ENCODE results near the gene STK4. TPM values are rescaled to one million over a fixed set of nuclear protein-coding genes. Genes with fewer than 3 reads are reported as not detected.
A peak's percentile ranks its signal among the peaks of the same experiment; 100 is the strongest.

Gene STK4
- total RNA-seq, 1 donor, result 33.7 TPM

GRCh38 chr20:45053430-45054351 lies 87.4 kb downstream of the STK4 start:
- H3K27me3 ChIP-seq (ENCODE audit: insufficient read depth, low read length), result no peaks in the 10 kb centered on the region
- H3K4me1 ChIP-seq (ENCODE audit: insufficient read depth, low read length), result peaks cover 57% of the 10 kb centered on the region
- no peaks in the 10 kb centered on the region for H4K20me1 ChIP-seq (ENCODE audit: insufficient read depth, low read length)
- H3K79me2 ChIP-seq (ENCODE audit: insufficient read depth, low read length), result peaks cover 23% of the 10 kb centered on the region
- DNase-seq (ENCODE audit: insufficient read length, low spot score, missing footprints), result peak; percentile 70
- peak overlapping the region; percentile 78 for H3K27ac ChIP-seq (ENCODE audit: low read depth, low read length)
- H3K36me3 ChIP-seq (ENCODE audit: insufficient read depth, low read length), result peaks cover 5% of the 10 kb centered on the region
- H3K9me3 ChIP-seq (ENCODE audit: low read depth, low read length), result no peaks in the 10 kb centered on the region
- no peak for TF ChIP-seq CTCF (IDR thresholded peaks at IDR 0.05; ENCODE audit: extremely low read depth, low read depth, low read length)
- peak overlapping the region; percentile 4 for H3K4me3 ChIP-seq (ENCODE audit: insufficient read depth, low read length)
- no peak overlapping the region for H2AFZ ChIP-seq (ENCODE audit: low read length)
- H3K4me2 ChIP-seq (ENCODE audit: insufficient read depth, low read length), result peak overlapping the region; percentile 59

GRCh38 chr20:45055056-45055455 lies 88.7 kb downstream of the STK4 start:
- TF ChIP-seq CTCF (IDR thresholded peaks at IDR 0.05; ENCODE audit: extremely low read depth, low read depth, low read length), result no peak
- peaks cover 65% of the 10 kb centered on the region for H3K4me1 ChIP-seq (ENCODE audit: insufficient read depth, low read length)
- peak overlapping the region; percentile 11 for H3K4me3 ChIP-seq (ENCODE audit: insufficient read depth, low read length)
- peak overlapping the region; percentile 57 for H3K27ac ChIP-seq (ENCODE audit: low read depth, low read length)
- H3K4me2 ChIP-seq (ENCODE audit: insufficient read depth, low read length), result peak overlapping the region; percentile 49
- no peaks in the 10 kb centered on the region for H4K20me1 ChIP-seq (ENCODE audit: insufficient read depth, low read length)
- DNase-seq (ENCODE audit: insufficient read length, low spot score, missing footprints), result no peak
- no peaks in the 10 kb centered on the region for H3K9me3 ChIP-seq (ENCODE audit: low read depth, low read length)
- no peaks in the 10 kb centered on the region for H3K27me3 ChIP-seq (ENCODE audit: insufficient read depth, low read length)
- H3K36me3 ChIP-seq (ENCODE audit: insufficient read depth, low read length), result peaks cover 5% of the 10 kb centered on the region
- H3K79me2 ChIP-seq (ENCODE audit: insufficient read depth, low read length), result peaks cover 16% of the 10 kb centered on the region
- no peak overlapping the region for H2AFZ ChIP-seq (ENCODE audit: low read length)

GRCh38 chr20:45056473-45057173 lies 90.3 kb downstream of the STK4 start:
- Histone ChIP-seq H3K27ac (ENCODE audit: low read depth, low read length) (peak overlapping the region; percentile 41), H3K4me3 (ENCODE audit: insufficient read depth, low read length) (no peak overlapping the region), H3K36me3 (ENCODE audit: insufficient read depth, low read length) (peaks cover 5% of the 10 kb centered on the region), H3K4me1 (ENCODE audit: insufficient read depth, low read length) (peaks cover 77% of the 10 kb centered on the region), H4K20me1 (ENCODE audit: insufficient read depth, low read length) (no peaks in the 10 kb centered on the region), H3K9me3 (ENCODE audit: low read depth, low read length) (no peaks in the 10 kb centered on the region), H3K27me3 (ENCODE audit: insufficient read depth, low read length) (no peaks in the 10 kb centered on the region), H3K79me2 (ENCODE audit: insufficient read depth, low read length) (peaks cover 13% of the 10 kb centered on the region), H3K4me2 (ENCODE audit: insufficient read depth, low read length) (no peak overlapping the region), H2AFZ (ENCODE audit: low read length) (no peak overlapping the region)
- TF ChIP-seq CTCF (IDR thresholded peaks at IDR 0.05; ENCODE audit: extremely low read depth, low read depth, low read length), result no peak
- no peak for DNase-seq (ENCODE audit: insufficient read length, low spot score, missing footprints)
